HG02970 (cell line): Measurements from ENCODE around the gene GCC1.

Experiments used
- ATAC-seq: cut with Tn5 transposase; IDR thresholded peaks from one replicate; pipeline ENCODE4 v1.9.1; 2021; ENCODE audit warnings: mild to moderate bottlenecking, moderate library complexity, moderate number of reproducible peaks; ENCODE audit not compliant: unreplicated experiment, low FRiP score

The GCC1 gene

GRCh38 chr7:127539116-127539515, 46.3 kb downstream of the GCC1 start:
- no peak for ATAC-seq

DNA sequence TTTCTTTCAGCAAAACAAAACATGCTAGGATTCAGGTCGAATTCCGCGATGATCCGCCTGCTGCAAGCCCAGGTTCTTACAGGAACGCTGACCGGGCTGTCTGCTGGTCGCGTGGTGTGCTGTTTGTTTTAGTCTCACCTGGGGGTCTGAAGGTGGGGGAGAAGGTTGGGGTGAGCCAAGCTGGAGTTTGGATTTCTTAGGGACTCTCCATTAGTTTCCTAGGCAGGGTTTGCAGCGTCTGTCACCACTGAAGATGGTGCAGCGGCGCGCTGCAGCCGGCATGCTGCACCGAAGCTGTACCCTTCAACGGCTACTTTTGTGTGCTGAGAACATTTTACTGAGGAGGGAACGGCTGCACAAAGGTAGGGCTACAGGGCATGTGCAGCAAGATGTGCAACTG, 48.7 kb downstream of the GCC1 start:
- no peak for ATAC-seq

- no peak for ATAC-seq
These were observed 49.1 kb downstream of the GCC1 start for GRCh38 chr7:127536394-127536691.

DNA sequence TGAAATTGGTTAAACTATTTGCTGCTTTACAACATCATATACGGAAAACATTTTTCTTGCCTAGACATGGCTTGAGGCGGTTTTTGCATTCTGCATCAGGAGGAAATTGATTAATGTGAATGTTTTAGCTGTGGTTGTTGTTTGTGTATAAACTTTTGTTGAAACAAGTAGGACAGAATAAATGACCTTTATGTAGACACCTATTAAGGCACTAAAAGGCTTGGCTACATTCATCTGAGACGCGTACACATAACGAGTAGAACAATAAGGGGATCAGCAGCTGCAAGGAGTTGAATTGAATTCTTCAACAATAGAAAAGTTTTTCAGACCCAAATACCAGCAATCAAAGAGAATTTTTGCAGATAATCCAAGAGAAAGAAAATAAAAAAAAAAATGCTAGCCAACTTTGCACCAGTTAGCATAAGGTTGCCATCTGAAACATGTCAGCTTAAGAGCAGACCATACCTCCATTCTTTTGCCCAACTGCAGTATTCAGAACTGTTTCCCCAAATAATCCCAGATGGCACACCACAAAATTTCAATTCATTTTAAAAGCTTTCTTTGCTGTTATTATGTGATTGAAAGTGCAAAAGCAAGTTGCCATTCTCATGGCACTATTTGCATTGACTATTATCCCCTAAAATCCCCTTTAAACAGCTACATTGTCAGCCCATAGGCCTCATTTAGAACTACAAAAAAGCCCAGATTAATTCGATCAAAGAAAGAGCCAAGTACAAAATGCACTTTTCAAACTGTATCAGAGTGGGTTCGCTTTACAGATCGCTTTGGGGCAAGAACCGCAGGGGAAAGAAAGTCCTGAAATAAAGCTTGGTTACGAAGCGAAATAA, 49.6 kb downstream of the GCC1 start:
- no peak for ATAC-seq

DNA sequence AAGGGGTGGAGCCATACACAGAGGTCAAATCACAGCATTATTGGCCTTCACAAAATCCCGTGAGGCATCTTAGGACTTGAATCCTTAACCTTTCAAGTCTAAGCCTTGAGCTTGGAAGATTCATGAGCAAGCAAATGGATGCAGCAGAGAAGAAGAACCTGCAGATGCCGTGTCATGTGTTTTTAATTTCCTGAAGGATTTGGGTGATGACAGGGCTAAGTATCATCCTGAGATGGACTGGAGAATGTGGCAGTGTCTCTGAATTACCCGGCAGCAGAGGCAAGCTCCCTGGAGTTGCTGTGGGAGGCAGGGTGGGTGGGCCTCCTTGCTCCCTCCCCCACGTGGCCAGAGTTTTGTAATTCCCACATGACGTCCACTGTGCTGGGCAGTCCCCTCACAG, 50.8 kb downstream of the GCC1 start:
- ATAC-seq: no peak

DNA sequence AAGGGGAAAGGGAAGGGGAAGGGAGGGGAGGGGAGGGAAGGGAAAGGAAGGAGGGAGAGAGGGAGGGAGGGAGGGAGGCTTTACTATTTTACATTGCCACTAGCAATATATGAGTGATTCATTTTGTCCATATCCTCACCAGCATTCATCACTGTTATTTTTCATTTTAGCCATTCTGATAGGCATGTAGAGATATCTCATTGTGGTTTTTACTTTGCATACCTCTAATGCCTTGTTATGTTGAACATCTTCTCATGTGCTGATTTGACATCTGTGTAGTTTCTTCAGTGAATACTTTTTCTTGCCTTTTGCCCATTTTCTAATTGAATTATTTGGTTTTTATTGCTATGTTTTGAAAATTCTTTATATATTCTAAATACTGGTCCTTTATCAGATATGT, 52.7 kb downstream of the GCC1 start:
- no peak for ATAC-seq

- no peak for ATAC-seq
These were observed 53.2 kb downstream of the GCC1 start for GRCh38 chr7:127532151-127532550.
